WTC11 (cell line): ENCODE data around the gene ASB5. TPM values are rescaled to one million over a fixed set of nuclear protein-coding genes. Genes with fewer than 3 reads are reported as not detected.

Experiments
- ATAC-seq: fragments of 200-7000 bp; cut with Tn5 transposase; 2 replicates; pipeline ENCODE4 v1.10.0; 2021; ENCODE audit warnings: mild to moderate bottlenecking, moderate library complexity
- CTCF ChIA-PET: fragments of 300-600 bp; sonication (Branson Sonifier 250); formaldehyde crosslinking; loops from one replicate; lab custom pipeline; 2021; ENCODE audit warnings: antibody characterized with exemption; lab: Charles Lee
- POLR2A ChIA-PET: fragments of 350-600 bp; sonication (Branson Sonifier 250); formaldehyde crosslinking; loops from one replicate; lab custom pipeline; 2021; ENCODE audit warnings: antibody characterized with exemption; lab: Charles Lee
- DNase-seq: peaks from one replicate; pipeline ENCODE4 v3.0.0; 2021; ENCODE audit warnings: low spot score
- H3K27ac Mint-ChIP-seq: 2 replicates; pipeline ENCODE4 v1.8.0; 2021; ENCODE audit warnings: mixed read lengths
- H3K27me3 Mint-ChIP-seq: 2 replicates; pipeline ENCODE4 v1.8.0; 2021; ENCODE audit warnings: low read depth, mild to moderate bottlenecking, moderate library complexity, mixed read lengths
- H3K36me3 Mint-ChIP-seq: 2 replicates; pipeline ENCODE4 v1.8.0; 2021; ENCODE audit warnings: mixed read lengths
- H3K4me1 Mint-ChIP-seq: 2 replicates; pipeline ENCODE4 v1.8.0; 2022; ENCODE audit warnings: mixed read lengths
- H3K4me3 Mint-ChIP-seq: 2 replicates; pipeline ENCODE4 v1.8.0; 2021; ENCODE audit warnings: mild to moderate bottlenecking, moderate library complexity, mixed read lengths
- H3K9me3 Mint-ChIP-seq: 2 replicates; pipeline ENCODE4 v1.8.0; 2021; ENCODE audit warnings: mixed read lengths
- EMX1 ChIP-seq: fragments of 250-450 bp; sonication (Bioruptor Pico); IDR thresholded peaks from 2 replicates; pipeline ENCODE4 v1.8.0; 2021; ENCODE audit warnings: mild to moderate bottlenecking
- ETV6 ChIP-seq: sonication (generic); formaldehyde crosslinking; IDR thresholded peaks from 2 replicates; pipeline ENCODE4 v1.8.1; 2022; ENCODE audit warnings: mild to moderate bottlenecking, missing genetic modification reagents
- FOXK1 ChIP-seq: sonication (generic); formaldehyde crosslinking; IDR thresholded peaks from 2 replicates; pipeline ENCODE4 v1.8.0; 2022; ENCODE audit warnings: mild to moderate bottlenecking, moderate library complexity, missing genetic modification reagents
- FOXP1 ChIP-seq: sonication (generic); formaldehyde crosslinking; IDR thresholded peaks from 2 replicates; pipeline ENCODE4 v1.8.0; 2022; ENCODE audit warnings: missing genetic modification reagents, mild to moderate bottlenecking, moderate library complexity, borderline replicate concordance
- FOXP4 ChIP-seq: sonication (generic); formaldehyde crosslinking; IDR thresholded peaks from 2 replicates; pipeline ENCODE4 v1.8.0; 2022; ENCODE audit warnings: mild to moderate bottlenecking, missing genetic modification reagents
- IRF1 ChIP-seq: sonication (generic); formaldehyde crosslinking; IDR thresholded peaks from 2 replicates; pipeline ENCODE4 v1.8.0; 2023; ENCODE audit warnings: missing genetic modification reagents
- MXD4 ChIP-seq: fragments of 250-450 bp; sonication (Bioruptor Pico); IDR thresholded peaks from 2 replicates; pipeline ENCODE4 v1.8.0; 2021; ENCODE audit warnings: mild to moderate bottlenecking, moderate library complexity, borderline replicate concordance
- NFYB ChIP-seq: sonication (generic); formaldehyde crosslinking; conservative IDR thresholded peaks from 2 replicates; pipeline ENCODE4 v1.8.0; 2022; ENCODE audit warnings: low read depth, missing genetic modification reagents
- NR2C2 ChIP-seq: sonication (generic); formaldehyde crosslinking; IDR thresholded peaks from 2 replicates; pipeline ENCODE4 v1.8.0; 2022; ENCODE audit warnings: mild to moderate bottlenecking, missing genetic modification reagents
- NR3C1 ChIP-seq: sonication (generic); formaldehyde crosslinking; conservative IDR thresholded peaks from 2 replicates; pipeline ENCODE4 v1.8.1; 2023; ENCODE audit warnings: low read depth, mild to moderate bottlenecking, missing genetic modification reagents
- PRRX2 ChIP-seq: fragments of 250-450 bp; sonication (Bioruptor Pico); IDR thresholded peaks from 2 replicates; pipeline ENCODE4 v1.8.0; 2021; ENCODE audit warnings: mild to moderate bottlenecking
- RORB ChIP-seq: fragments of 250-450 bp; sonication (Bioruptor Pico); IDR thresholded peaks from 2 replicates; pipeline ENCODE4 v1.9.0; 2021; ENCODE audit warnings: mild to moderate bottlenecking
- SP1 ChIP-seq: sonication (generic); formaldehyde crosslinking; conservative IDR thresholded peaks from 2 replicates; pipeline ENCODE4 v1.8.1; 2022; ENCODE audit warnings: missing genetic modification reagents
- TCF7 ChIP-seq: sonication (generic); formaldehyde crosslinking; IDR thresholded peaks from 2 replicates; pipeline ENCODE4 v1.8.0; 2022; ENCODE audit warnings: mild to moderate bottlenecking, low read depth, missing genetic modification reagents, moderate library complexity
- TEAD1 ChIP-seq: sonication (generic); formaldehyde crosslinking; IDR thresholded peaks from 2 replicates; pipeline ENCODE4 v1.8.0; 2022; ENCODE audit warnings: mild to moderate bottlenecking, missing genetic modification reagents
- ZNF121 ChIP-seq: sonication (generic); formaldehyde crosslinking; IDR thresholded peaks from 2 replicates; pipeline ENCODE4 v1.8.0; 2023; ENCODE audit warnings: missing genetic modification reagents
- ZNF138 ChIP-seq: sonication (generic); formaldehyde crosslinking; conservative IDR thresholded peaks from 2 replicates; pipeline ENCODE4 v1.8.1; 2022; ENCODE audit warnings: mild to moderate bottlenecking, moderate library complexity, missing genetic modification reagents
- ZNF219 ChIP-seq: sonication (generic); formaldehyde crosslinking; IDR thresholded peaks from 2 replicates; pipeline ENCODE4 v1.8.0; 2023; ENCODE audit warnings: missing genetic modification reagents, mild to moderate bottlenecking, borderline replicate concordance
- ZNF232 ChIP-seq: sonication (generic); formaldehyde crosslinking; IDR thresholded peaks from 2 replicates; pipeline ENCODE4 v1.8.0; 2022; ENCODE audit warnings: mild to moderate bottlenecking, missing genetic modification reagents
- ZNF281 ChIP-seq: sonication (generic); formaldehyde crosslinking; IDR thresholded peaks from 2 replicates; pipeline ENCODE4 v1.8.0; 2023; ENCODE audit warnings: mild to moderate bottlenecking, missing genetic modification reagents
- ZNF423 ChIP-seq: fragments of 250-450 bp; sonication (Bioruptor Pico); IDR thresholded peaks from 2 replicates; pipeline ENCODE4 v2.1.2; 2022; ENCODE audit warnings: mild to moderate bottlenecking, moderate library complexity
- ZSCAN18 ChIP-seq: fragments of 250-450 bp; sonication (Bioruptor Pico); IDR thresholded peaks from 2 replicates; pipeline ENCODE4 v2.1.2; 2022; ENCODE audit warnings: mild to moderate bottlenecking, moderate library complexity
- total RNA-seq: library from RNA; stranded (reverse); gene quantifications from 3 replicates; pipeline ENCODE4 v1.2.3, GENCODE V29; 2021
- TF ChIP-seq, protein P1 (sequence below): sonication (generic); formaldehyde crosslinking; IDR thresholded peaks from 2 replicates; pipeline ENCODE4 v1.8.1; 2023; ENCODE audit warnings: mild to moderate bottlenecking, missing genetic modification reagents
- TF ChIP-seq, protein P2 (sequence below): sonication (generic); formaldehyde crosslinking; conservative IDR thresholded peaks from 2 replicates; pipeline ENCODE4 v1.8.1; 2023; ENCODE audit warnings: mild to moderate bottlenecking, low read depth, missing genetic modification reagents, moderate library complexity

ASB5 gene
- total RNA-seq, 1 experiment from 2014 or later: not detected

DNA sequence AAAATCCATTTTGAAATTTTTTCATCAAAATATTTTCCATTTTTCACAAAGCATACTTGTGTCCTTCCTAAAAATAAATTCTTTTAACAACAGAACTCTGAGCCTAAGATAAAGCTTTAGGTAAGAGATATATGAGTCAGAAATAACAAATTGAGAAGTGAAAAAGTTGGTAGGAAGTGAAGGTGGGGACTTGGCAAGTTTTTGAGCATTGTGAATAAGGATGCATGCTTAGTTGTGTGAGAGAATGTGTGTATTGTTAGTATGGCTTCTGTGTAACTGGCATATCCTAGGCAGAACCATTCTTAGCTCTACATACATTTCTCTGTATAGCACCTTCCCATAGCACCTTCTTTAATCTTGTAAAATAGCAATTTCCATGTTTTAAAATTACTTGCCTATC is 6.8 kb downstream of the ASB5 start:
- no peak overlapping the region for H3K4me3 Mint-ChIP-seq
- H3K27ac Mint-ChIP-seq: no peak overlapping the region
- H3K36me3 Mint-ChIP-seq: no peaks in the 10 kb centered on the region
- H3K4me1 Mint-ChIP-seq: peaks cover 4% of the 10 kb centered on the region
- DNase-seq (no peak), ATAC-seq (no peak)
- CTCF ChIA-PET: no interaction called here
- H3K9me3 Mint-ChIP-seq: no peaks in the 10 kb centered on the region
- H3K27me3 Mint-ChIP-seq: no peaks in the 10 kb centered on the region; the same call in 1 of the 2 replicates
- POLR2A ChIA-PET: interaction anchor here (0.6 kb wide), 1 partner anchor 24 kb away, joined by 4 read pairs; no protein-coding TSS in a partner anchor
- TF ChIP-seq NR3C1 (CRISPR knock-in tag) (no peak), PRRX2 (CRISPR knock-in tag) (no peak), FOXP4 (CRISPR knock-in tag) (no peak), ZNF232 (CRISPR knock-in tag) (no peak), ZSCAN18 (CRISPR knock-in tag) (no peak), SP1 (CRISPR knock-in tag) (no peak), EMX1 (CRISPR knock-in tag) (no peak), TCF7 (no peak), IRF1 (CRISPR knock-in tag) (no peak), NR2C2 (CRISPR knock-in tag) (no peak), ETV6 (CRISPR knock-in tag) (no peak)
- TF ChIP-seq, protein P1, sequence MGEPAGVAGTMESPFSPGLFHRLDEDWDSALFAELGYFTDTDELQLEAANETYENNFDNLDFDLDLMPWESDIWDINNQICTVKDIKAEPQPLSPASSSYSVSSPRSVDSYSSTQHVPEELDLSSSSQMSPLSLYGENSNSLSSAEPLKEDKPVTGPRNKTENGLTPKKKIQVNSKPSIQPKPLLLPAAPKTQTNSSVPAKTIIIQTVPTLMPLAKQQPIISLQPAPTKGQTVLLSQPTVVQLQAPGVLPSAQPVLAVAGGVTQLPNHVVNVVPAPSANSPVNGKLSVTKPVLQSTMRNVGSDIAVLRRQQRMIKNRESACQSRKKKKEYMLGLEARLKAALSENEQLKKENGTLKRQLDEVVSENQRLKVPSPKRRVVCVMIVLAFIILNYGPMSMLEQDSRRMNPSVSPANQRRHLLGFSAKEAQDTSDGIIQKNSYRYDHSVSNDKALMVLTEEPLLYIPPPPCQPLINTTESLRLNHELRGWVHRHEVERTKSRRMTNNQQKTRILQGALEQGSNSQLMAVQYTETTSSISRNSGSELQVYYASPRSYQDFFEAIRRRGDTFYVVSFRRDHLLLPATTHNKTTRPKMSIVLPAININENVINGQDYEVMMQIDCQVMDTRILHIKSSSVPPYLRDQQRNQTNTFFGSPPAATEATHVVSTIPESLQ: no peak
- TF ChIP-seq, protein P2, sequence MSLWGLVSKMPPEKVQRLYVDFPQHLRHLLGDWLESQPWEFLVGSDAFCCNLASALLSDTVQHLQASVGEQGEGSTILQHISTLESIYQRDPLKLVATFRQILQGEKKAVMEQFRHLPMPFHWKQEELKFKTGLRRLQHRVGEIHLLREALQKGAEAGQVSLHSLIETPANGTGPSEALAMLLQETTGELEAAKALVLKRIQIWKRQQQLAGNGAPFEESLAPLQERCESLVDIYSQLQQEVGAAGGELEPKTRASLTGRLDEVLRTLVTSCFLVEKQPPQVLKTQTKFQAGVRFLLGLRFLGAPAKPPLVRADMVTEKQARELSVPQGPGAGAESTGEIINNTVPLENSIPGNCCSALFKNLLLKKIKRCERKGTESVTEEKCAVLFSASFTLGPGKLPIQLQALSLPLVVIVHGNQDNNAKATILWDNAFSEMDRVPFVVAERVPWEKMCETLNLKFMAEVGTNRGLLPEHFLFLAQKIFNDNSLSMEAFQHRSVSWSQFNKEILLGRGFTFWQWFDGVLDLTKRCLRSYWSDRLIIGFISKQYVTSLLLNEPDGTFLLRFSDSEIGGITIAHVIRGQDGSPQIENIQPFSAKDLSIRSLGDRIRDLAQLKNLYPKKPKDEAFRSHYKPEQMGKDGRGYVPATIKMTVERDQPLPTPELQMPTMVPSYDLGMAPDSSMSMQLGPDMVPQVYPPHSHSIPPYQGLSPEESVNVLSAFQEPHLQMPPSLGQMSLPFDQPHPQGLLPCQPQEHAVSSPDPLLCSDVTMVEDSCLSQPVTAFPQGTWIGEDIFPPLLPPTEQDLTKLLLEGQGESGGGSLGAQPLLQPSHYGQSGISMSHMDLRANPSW: no peak
- TF ChIP-seq, all 79 proteins: peak for 0

- no peaks in the 10 kb centered on the region for H3K9me3 Mint-ChIP-seq
- H3K4me3 Mint-ChIP-seq: no peak overlapping the region
- no peak overlapping the region for H3K27ac Mint-ChIP-seq
- ChIA-PET CTCF (no interaction called here), POLR2A (interaction anchor here (0.6 kb wide), 1 partner anchor 23 kb away, joined by 4 read pairs; no protein-coding TSS in a partner anchor)
- peaks cover 4% of the 10 kb centered on the region for H3K4me1 Mint-ChIP-seq
- no peaks in the 10 kb centered on the region; the same call in 1 of the 2 replicates for H3K27me3 Mint-ChIP-seq
- TF ChIP-seq ZNF138 (no peak), FOXK1 (CRISPR knock-in tag) (no peak), RORB (CRISPR knock-in tag) (no peak), MXD4 (no peak), ZNF423 (CRISPR knock-in tag) (no peak), ZNF121 (CRISPR knock-in tag) (no peak), ZNF219 (no peak), FOXP1 (CRISPR knock-in tag) (no peak), TEAD1 (no peak), ZNF281 (CRISPR knock-in tag) (no peak), NFYB (CRISPR knock-in tag) (no peak)
- DNase-seq (no peak), ATAC-seq (no peak)
- no peaks in the 10 kb centered on the region for H3K36me3 Mint-ChIP-seq
These were observed 7.5 kb downstream of the ASB5 start for GRCh38 chr4:176261481-176261880.
